IMR-90 (cell line): ENCODE data around the gene DICER1. TPM values are rescaled to one million over a fixed set of nuclear protein-coding genes. Genes with fewer than 3 reads are reported as not detected.

ENCODE experiments used
- ATAC-seq: fragments of 200-7000 bp; cut with Tn5 transposase; 2 replicates; pipeline ENCODE4 v1.9.1; 2020; ENCODE audit warnings: low read depth, mild to moderate bottlenecking, moderate library complexity
- BruUV-seq: library from RNA; stranded (reverse); fragments of 400-500 nt; replicated peaks from 2 replicates; lab custom pipeline; 2021; lab: Mats Ljungman, UMichigan
- CTCF ChIA-PET: fragments of 300-600 bp; formaldehyde crosslinking; extraction: SDS; loops from one replicate; lab custom pipeline; 2021; ENCODE audit warnings: antibody characterized with exemption; lab: Yijun Ruan, JAX
- POLR2A ChIA-PET: fragments of 300-600 bp; sonication (Branson Sonifier 250); formaldehyde crosslinking; loops from one replicate; lab custom pipeline; 2022; ENCODE audit warnings: antibody characterized with exemption; ENCODE audit not compliant: unreplicated experiment; lab: Charles Lee
- DNase-seq: peaks from one replicate; pipeline ENCODE4 v3.0.0; 2013
- H2AFZ ChIP-seq: replicated peaks from 2 replicates; pipeline ENCODE3; 2013; ENCODE audit warnings: low read length, mild to moderate bottlenecking; ENCODE audit not compliant: poor library complexity
- H2AK5ac ChIP-seq: 2 replicates; pipeline ENCODE4 v1.6.1; 2013; ENCODE audit warnings: low read depth, low read length, inconsistent platforms
- H2AK9ac ChIP-seq: replicated peaks from 2 replicates; pipeline ENCODE3; 2013; ENCODE audit warnings: mild to moderate bottlenecking, low read depth, low read length, moderate library complexity; ENCODE audit not compliant: poor library complexity
- H2BK120ac ChIP-seq: 2 replicates; pipeline ENCODE4 v1.6.1; 2013; ENCODE audit warnings: low read depth, low read length, inconsistent platforms
- H2BK15ac ChIP-seq: 3 replicates; pipeline ENCODE4 v1.6.1; 2013; ENCODE audit warnings: low read depth, low read length, inconsistent platforms
- H2BK20ac ChIP-seq: 2 replicates; pipeline ENCODE4 v1.6.1; 2013; ENCODE audit warnings: low read depth, mild to moderate bottlenecking, inconsistent platforms, low read length, moderate library complexity
- H2BK5ac ChIP-seq: 2 replicates; pipeline ENCODE4 v1.6.1; 2013; ENCODE audit warnings: mild to moderate bottlenecking, low read depth, low read length, inconsistent platforms; ENCODE audit not compliant: poor library complexity, severe bottlenecking
- H3K14ac ChIP-seq: replicated peaks from 2 replicates; pipeline ENCODE4 v1.6.1; 2013; ENCODE audit warnings: low read depth, low read length, inconsistent platforms
- H3K18ac ChIP-seq: 2 replicates; pipeline ENCODE4 v1.6.1; 2013; ENCODE audit warnings: low read depth, low read length, control low read depth
- H3K23ac ChIP-seq: 2 replicates; pipeline ENCODE4 v1.6.1; 2013; ENCODE audit warnings: low read depth, low read length, inconsistent platforms
- H3K27ac ChIP-seq: 2 replicates; pipeline ENCODE4 v1.5.1; 2013; ENCODE audit warnings: mild to moderate bottlenecking, control low read depth, low read length; ENCODE audit not compliant: insufficient read depth
- H3K27me3 ChIP-seq: 2 replicates; pipeline ENCODE4 v1.6.1; 2013; ENCODE audit warnings: low read length; ENCODE audit not compliant: control insufficient read depth, insufficient read depth
- H3K36me3 ChIP-seq: 2 replicates; pipeline ENCODE4 v1.6.1; 2013; ENCODE audit warnings: low read length, mixed read lengths; ENCODE audit not compliant: control insufficient read depth, insufficient read depth
- H3K4ac ChIP-seq: 2 replicates; pipeline ENCODE4 v1.6.1; 2013; ENCODE audit warnings: low read depth, low read length, inconsistent platforms
- H3K4me1 ChIP-seq: 2 replicates; pipeline ENCODE4 v1.6.1; 2013; ENCODE audit warnings: low read length, mixed read lengths; ENCODE audit not compliant: control insufficient read depth, insufficient read depth
- H3K4me2 ChIP-seq: 2 replicates; pipeline ENCODE4 v1.6.1; 2013; ENCODE audit warnings: low read depth, mild to moderate bottlenecking, control low read depth, low read length, moderate library complexity
- H3K4me3 ChIP-seq: 2 replicates; pipeline ENCODE4 v1.5.1; 2013; ENCODE audit warnings: low read depth, mild to moderate bottlenecking, control low read depth, low read length, moderate library complexity; ENCODE audit not compliant: insufficient read depth
- H3K56ac ChIP-seq: 2 replicates; pipeline ENCODE4 v1.6.1; 2013; ENCODE audit warnings: low read length, inconsistent platforms; ENCODE audit not compliant: insufficient read depth; ENCODE audit errors: extremely low read depth
- H3K79me1 ChIP-seq, 2 experiments: 2 replicates each; pipeline ENCODE4 v1.6.1; 2013; ENCODE audit warnings: low read length in 2 of 2, inconsistent platforms in 1 of 2, low read depth in 1 of 2
- H3K9ac ChIP-seq: 2 replicates; pipeline ENCODE4 v1.6.1; 2013; ENCODE audit warnings: low read depth, low read length, control low read depth
- H3K9me1 ChIP-seq: 2 replicates; pipeline ENCODE4 v1.6.1; 2013; ENCODE audit warnings: low read length, inconsistent platforms; ENCODE audit not compliant: insufficient read depth
- H3K9me3 ChIP-seq: 2 replicates; pipeline ENCODE4 v1.6.1; 2013; ENCODE audit warnings: low read length; ENCODE audit not compliant: control insufficient read depth, insufficient read depth
- H4K20me1 ChIP-seq: 2 replicates; pipeline ENCODE4 v1.6.1; 2013; ENCODE audit warnings: low read length, inconsistent platforms; ENCODE audit not compliant: insufficient read depth
- H4K5ac ChIP-seq: 2 replicates; pipeline ENCODE4 v1.6.1; 2013; ENCODE audit warnings: mild to moderate bottlenecking, low read depth, low read length, control low read depth
- H4K8ac ChIP-seq, 2 experiments: 2 replicates each; pipeline ENCODE4 v1.6.1; 2013; ENCODE audit warnings: low read depth in 2 of 2, low read length in 2 of 2, control low read depth in 1 of 2, inconsistent platforms in 1 of 2
- H4K91ac ChIP-seq: 2 replicates; pipeline ENCODE4 v1.6.1; 2013; ENCODE audit warnings: low read depth, low read length, inconsistent platforms; ENCODE audit not compliant: insufficient read depth
- BHLHE40 ChIP-seq: fragments of 150-350 bp; IDR thresholded peaks from 2 replicates; pipeline ENCODE4 v1.6.1; 2016; ENCODE audit warnings: mild to moderate bottlenecking, low read depth, low read length
- CEBPB ChIP-seq: IDR thresholded peaks from 2 replicates; pipeline ENCODE4 v1.6.1; 2012; ENCODE audit warnings: low read depth, low read length, improper control_type of control experiment
- CHD1 ChIP-seq: IDR thresholded peaks from 2 replicates; pipeline ENCODE4 v1.6.1; 2012; ENCODE audit warnings: low read depth, low read length, improper control_type of control experiment
- CTCF ChIP-seq: conservative IDR thresholded peaks from 2 replicates; pipeline ENCODE4 v1.5.1; 2012; ENCODE audit warnings: mild to moderate bottlenecking, low read depth, low read length, improper control_type of control experiment
- ELK1 ChIP-seq: fragments of 150-350 bp; IDR thresholded peaks from 2 replicates; pipeline ENCODE4 v1.6.1; 2016; ENCODE audit warnings: low read depth, mild to moderate bottlenecking, low read length, moderate library complexity, borderline replicate concordance
- FOS ChIP-seq: fragments of 150-350 bp; IDR thresholded peaks from 2 replicates; pipeline ENCODE4 v1.6.1; 2016; ENCODE audit warnings: low read depth, low read length
- MAFK ChIP-seq: IDR thresholded peaks from 2 replicates; pipeline ENCODE4 v1.6.1; 2012; ENCODE audit warnings: low read depth, low read length, improper control_type of control experiment
- MAZ ChIP-seq: IDR thresholded peaks from 2 replicates; pipeline ENCODE4 v1.6.1; 2012; ENCODE audit warnings: low read depth, mild to moderate bottlenecking, low read length, improper control_type of control experiment, moderate library complexity, borderline replicate concordance
- MXI1 ChIP-seq: IDR thresholded peaks from 2 replicates; pipeline ENCODE4 v1.6.1; 2012; ENCODE audit warnings: low read depth, mild to moderate bottlenecking, low read length, moderate library complexity, borderline replicate concordance
- NFE2L2 ChIP-seq: fragments of 150-350 bp; IDR thresholded peaks from 2 replicates; pipeline ENCODE4 v1.6.1; 2016; ENCODE audit warnings: low read depth, mild to moderate bottlenecking, low read length
- POLR2A ChIP-seq: IDR thresholded peaks from 2 replicates; pipeline ENCODE4 v1.6.1; 2012; ENCODE audit warnings: mild to moderate bottlenecking, low read depth, low read length
- RAD21 ChIP-seq: IDR thresholded peaks from 2 replicates; pipeline ENCODE4 v1.6.1; 2012; ENCODE audit warnings: low read length, improper control_type of control experiment
- RCOR1 ChIP-seq: IDR thresholded peaks from 2 replicates; pipeline ENCODE4 v1.6.1; 2012; ENCODE audit warnings: mild to moderate bottlenecking, low read length, improper control_type of control experiment; ENCODE audit not compliant: insufficient replicate concordance
- RFX5 ChIP-seq: IDR thresholded peaks from 2 replicates; pipeline ENCODE4 v1.8.0; 2012; ENCODE audit warnings: low read depth, mild to moderate bottlenecking, low read length, moderate library complexity
- SMC3 ChIP-seq: fragments of 150-350 bp; IDR thresholded peaks from 2 replicates; pipeline ENCODE4 v1.6.1; 2016; ENCODE audit warnings: low read depth, mild to moderate bottlenecking, antibody characterized with exemption, low read length, moderate library complexity
- USF2 ChIP-seq: fragments of 150-350 bp; IDR thresholded peaks from 2 replicates; pipeline ENCODE4 v1.6.1; 2017; ENCODE audit warnings: mild to moderate bottlenecking, antibody characterized with exemption, low read length, low read depth
- WGBS, 2 experiments: methylation state at CpG; one replicate each; pipeline versions ENCODE4 v1.1.5 to v1.1.7; 2013; ENCODE audit warnings: missing lambda C conversion rate in 2 of 2; ENCODE audit not compliant: insufficient read length in 1 of 2; ENCODE audit errors: extremely low coverage in 2 of 2; 5-methylcytosine and 5-hydroxymethylcytosine counted together
- dilution Hi-C: fragments of 300-500 bp; cut with HindIII; formaldehyde crosslinking; loops from one replicate; pipeline ENCODE4 v1.14.3; 2018; ENCODE audit warnings: low sequenced_read_pairs; ENCODE audit not compliant: unreplicated experiment
- in situ Hi-C: fragments of 300-500 bp; cut with MboI; formaldehyde crosslinking; loops from 3 replicates; pipeline ENCODE4 v1.14.3; 2019; ENCODE audit warnings: low sequenced_read_pairs, inconsistent platforms, mixed read lengths
- intact Hi-C: fragments of 100-400 bp; cut with micrococcal nuclease; formaldehyde crosslinking; loops from 2 replicates; pipeline ENCODE4 v1.10.0; 2022
- polyA plus RNA-seq, 3 experiments: library from polyadenylated mRNA; depleted of rRNA; stranded (reverse); fragments of >200 nt; gene quantifications; 2 replicates each; pipeline ENCODE4 v1.2.3, GENCODE V29; 2012; ENCODE audit warnings: low replicate concordance in 1 of 3
- total RNA-seq: library from RNA; depleted of rRNA; stranded (reverse); fragments of >200 nt; gene quantifications from 2 replicates; pipeline ENCODE4 v1.2.3, GENCODE V29; 2012

DICER1 gene
- total and polyA plus RNA-seq, 2 of the 4 experiments (the other 2 are of a cell fraction) = 9.7 to 49.5 TPM

GRCh38 chr14:95122621-95122945, 34.7 kb downstream of the DICER1 start:
- Histone ChIP-seq H2BK5ac (no peak overlapping the region), H4K5ac (no peak overlapping the region), H3K27me3 (no peaks in the 10 kb centered on the region), H4K20me1 (no peaks in the 10 kb centered on the region), H3K79me1 (peaks cover 35 to 39% of the 10 kb centered on the region in 2 experiments), H3K27ac (no peak overlapping the region), H3K4me1 (peaks cover 5% of the 10 kb centered on the region), H4K91ac (no peak overlapping the region), H2AFZ (no peak overlapping the region), H3K23ac (no peak overlapping the region), H3K9me3 (no peaks in the 10 kb centered on the region), H3K4ac (no peak overlapping the region), H2BK15ac (no peak overlapping the region), H3K4me2 (no peak overlapping the region), H3K4me3 (no peak overlapping the region), H3K56ac (no peak overlapping the region), H3K14ac (no peak overlapping the region), H4K8ac (no peak overlapping the region), H2AK9ac (no peak overlapping the region), H3K36me3 (peaks cover 14% of the 10 kb centered on the region), H3K18ac (no peak overlapping the region), H3K9me1 (peaks cover 2% of the 10 kb centered on the region; the same call in 1 of the 2 replicates), H2AK5ac (no peak overlapping the region), H2BK120ac (no peak overlapping the region), H3K9ac (no peak overlapping the region), H2BK20ac (no peak overlapping the region)
- no TSS peak for BruUV-seq
- in situ Hi-C loops (no loop called here), intact Hi-C loops (loop anchor here (10.0 kb wide), 1 partner anchor 412 kb away; the partner anchor contains the start of gene GLRX5), dilution Hi-C loops (no loop called here)
- CTCF ChIA-PET = no interaction called here
- POLR2A ChIA-PET = no interaction called here
- ATAC-seq = no peak
- TF ChIP-seq SMC3 (no peak), POLR2A (no peak), CTCF (no peak), MAZ (no peak), CEBPB (no peak), BHLHE40 (no peak), NFE2L2 (no peak), MAFK (no peak), RFX5 (no peak), USF2 (no peak), RCOR1 (no peak), CHD1 (no peak), ELK1 (no peak), RAD21 (no peak), MXI1 (no peak), FOS (no peak)
- WGBS, 2 experiments = no CpG with 5 or more reads among the region's 12 CpGs
- no peak for DNase-seq
